Ureter (tissue), 1 donor: ENCODE results near the gene SRRM5. TPM values are rescaled to one million over a fixed set of nuclear protein-coding genes. Genes with fewer than 3 reads are reported as not detected.
A peak's percentile ranks its signal among the peaks of the same experiment; 100 is the strongest.
"Not testable (repeated sequence)": the region's sequence is repeated elsewhere in the genome, so short reads cannot be mapped to it uniquely, and the experiment has no call there.

ENCODE experiments used
- DNase-seq: peaks from one replicate; pipeline ENCODE4 v3.0.0-alpha.2; 2020; ENCODE audit warnings: low spot score
- total RNA-seq: library from RNA; stranded (reverse); gene quantifications from one replicate; pipeline ENCODE4 v1.2.4, GENCODE V29; 2023
- donor health status: DM: yes; HTN: yes; CAD: no.

Gene SRRM5
- total RNA-seq, 1 donor from 2014 or later, result 1.0 TPM

DNA sequence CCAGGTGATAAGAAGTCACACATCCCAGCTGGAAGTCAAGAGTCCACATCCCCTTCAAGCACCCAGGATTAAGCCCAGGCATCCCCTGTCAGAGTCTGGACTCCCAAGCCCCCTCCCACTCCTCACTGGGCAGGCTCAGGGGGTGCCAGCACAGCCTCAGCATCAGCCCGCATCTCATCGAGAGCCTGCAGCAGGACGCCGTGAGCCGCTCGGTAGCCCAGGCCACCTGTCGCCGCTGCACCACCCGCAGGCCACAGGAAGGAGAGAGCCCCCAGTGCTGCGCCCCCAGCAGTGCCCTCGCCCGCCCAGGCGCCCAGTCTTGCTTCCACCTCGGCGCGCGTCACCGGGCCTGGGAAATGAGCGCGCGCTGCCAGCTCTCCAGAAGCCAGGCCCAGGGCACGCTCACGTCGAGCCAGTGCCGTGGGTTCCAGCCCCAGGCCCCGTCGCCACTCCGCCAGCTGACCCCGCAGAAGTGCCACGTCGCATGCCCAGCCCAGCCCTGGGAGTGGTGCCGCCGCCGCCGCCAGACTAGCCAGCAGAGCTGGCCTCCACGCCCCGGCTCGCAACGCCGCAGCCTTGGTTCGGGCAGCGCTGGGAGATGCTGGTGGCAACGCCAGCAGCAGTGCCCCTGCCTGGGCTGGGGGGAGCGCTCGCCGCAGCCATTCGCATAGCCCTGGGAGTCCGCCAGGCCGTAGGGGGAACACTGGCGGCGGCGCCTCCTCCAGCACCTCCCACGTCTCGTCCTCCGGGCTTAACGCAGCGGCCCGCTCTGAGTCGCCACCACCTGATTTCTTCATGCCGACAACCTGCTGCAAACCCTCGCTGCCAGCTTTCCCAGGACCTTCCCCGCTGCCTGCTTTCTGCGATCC is 19.8 kb upstream of the SRRM5 start:
- no peak for DNase-seq

- no peak for DNase-seq
Measured at GRCh38 chr19:43592800-43593350, 19.0 kb upstream of the SRRM5 start.

GRCh38 chr19:43594081-43594697 is 17.7 kb upstream of the SRRM5 start:
- DNase-seq, result no peak

DNA sequence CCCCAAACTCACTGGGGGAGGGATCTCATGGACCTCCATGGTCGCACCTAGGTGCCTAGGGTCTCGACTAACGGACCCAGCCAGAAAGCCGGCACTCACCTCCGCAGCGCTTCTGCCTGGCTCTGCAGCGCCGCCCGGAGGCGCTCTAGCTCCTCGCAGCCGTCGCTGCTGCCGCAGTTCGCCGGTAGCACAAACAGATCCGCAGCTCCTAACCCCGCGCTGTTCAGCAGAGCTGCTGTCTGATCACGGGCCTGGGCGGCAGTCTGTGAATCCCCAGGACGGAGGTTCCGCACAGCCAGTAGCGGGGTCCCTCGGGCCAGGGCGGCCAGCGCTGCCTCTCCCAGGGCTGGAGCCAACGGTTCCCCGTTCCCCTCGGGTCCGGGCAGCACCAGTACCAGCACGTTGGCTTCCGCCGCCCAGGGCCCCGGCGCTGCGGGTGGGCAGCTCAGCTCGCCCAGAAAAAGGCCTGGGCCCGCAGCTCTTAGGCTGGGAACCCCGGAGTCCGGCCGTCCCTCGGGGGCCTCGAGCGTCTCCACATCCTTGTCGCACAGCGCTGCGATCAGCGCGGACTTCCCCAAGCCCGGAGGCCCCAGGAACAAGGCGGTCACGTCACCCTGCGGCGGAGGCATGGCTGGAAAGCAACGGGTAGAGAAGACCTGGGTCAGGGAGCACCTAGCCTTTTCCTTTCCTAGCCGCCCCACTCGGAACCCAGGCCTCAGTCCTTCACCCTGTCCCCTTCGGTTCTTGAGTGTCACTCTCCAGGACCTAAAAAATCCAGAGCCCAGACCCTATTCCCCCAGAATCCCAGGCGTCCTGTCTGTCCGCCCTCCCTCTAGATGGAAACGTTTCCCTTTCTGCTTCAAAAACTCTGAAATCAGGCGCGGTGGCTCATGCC is 16.9 kb upstream of the SRRM5 start:
- peak; percentile 62 for DNase-seq

DNA sequence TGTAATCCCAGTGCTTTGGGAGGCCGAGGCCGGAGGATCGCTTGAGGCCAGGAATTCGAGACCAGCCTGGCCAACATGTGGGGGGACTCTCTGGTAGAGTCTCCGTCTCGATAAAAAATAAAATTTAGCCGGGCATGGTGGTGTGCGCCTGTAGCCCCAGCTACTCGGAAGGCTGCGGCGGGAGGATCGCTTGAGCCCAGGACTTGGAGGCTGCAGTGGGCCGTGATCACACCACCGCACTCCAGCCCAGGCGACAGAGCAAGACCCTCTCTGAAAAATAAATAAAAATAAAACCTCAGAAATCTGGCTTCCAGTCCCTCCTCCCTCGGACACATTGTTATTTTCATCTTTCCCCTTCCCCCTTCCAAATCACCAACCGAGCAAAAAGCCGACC is 16.3 kb upstream of the SRRM5 start:
- DNase-seq, result no peak

GRCh38 chr19:43595999-43596841 is 15.7 kb upstream of the SRRM5 start, which contains the start of the genes IRGQ and ZNF576:
IRGQ (minus strand) TSS chr19:43596134; CDS start chr19:43595338, 796 bp downstream.
ZNF576 (plus strand) TSS chr19:43596595; CDS start chr19:43597109, 514 bp downstream.
- DNase-seq, result peak; percentile 100

DNA sequence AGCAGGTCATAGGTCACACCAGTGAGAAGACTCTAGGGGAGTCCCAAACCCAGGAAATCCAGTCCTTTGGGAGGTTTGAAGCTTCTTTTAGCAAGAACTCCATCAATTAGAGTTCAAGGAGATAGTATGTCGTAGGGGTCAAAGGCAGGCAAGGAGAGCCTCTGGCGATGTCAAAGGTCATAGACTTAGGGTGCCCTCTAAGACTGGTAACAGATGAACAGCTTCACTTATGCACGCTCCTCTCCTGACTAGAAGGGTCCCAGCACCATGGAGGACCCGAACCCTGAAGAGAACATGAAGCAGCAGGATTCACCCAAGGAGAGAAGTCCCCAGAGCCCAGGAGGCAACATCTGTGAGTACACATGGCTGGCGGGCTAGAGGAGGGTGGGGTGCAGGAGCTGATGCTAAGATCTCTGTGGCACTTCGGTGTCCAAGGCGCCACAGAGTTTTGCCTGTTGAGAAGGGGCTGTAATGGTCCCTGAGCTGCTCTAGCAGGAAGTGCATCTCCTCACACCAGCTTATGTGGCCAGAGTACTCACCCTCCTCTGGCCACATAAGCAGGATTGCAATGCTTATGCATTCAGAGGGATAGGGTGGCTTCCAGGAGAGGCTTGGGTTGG is 14.9 kb upstream of the SRRM5 start:
- DNase-seq, result no peak

GRCh38 chr19:43597876-43598275 is 14.0 kb upstream of the SRRM5 start:
- no peak for DNase-seq

DNA sequence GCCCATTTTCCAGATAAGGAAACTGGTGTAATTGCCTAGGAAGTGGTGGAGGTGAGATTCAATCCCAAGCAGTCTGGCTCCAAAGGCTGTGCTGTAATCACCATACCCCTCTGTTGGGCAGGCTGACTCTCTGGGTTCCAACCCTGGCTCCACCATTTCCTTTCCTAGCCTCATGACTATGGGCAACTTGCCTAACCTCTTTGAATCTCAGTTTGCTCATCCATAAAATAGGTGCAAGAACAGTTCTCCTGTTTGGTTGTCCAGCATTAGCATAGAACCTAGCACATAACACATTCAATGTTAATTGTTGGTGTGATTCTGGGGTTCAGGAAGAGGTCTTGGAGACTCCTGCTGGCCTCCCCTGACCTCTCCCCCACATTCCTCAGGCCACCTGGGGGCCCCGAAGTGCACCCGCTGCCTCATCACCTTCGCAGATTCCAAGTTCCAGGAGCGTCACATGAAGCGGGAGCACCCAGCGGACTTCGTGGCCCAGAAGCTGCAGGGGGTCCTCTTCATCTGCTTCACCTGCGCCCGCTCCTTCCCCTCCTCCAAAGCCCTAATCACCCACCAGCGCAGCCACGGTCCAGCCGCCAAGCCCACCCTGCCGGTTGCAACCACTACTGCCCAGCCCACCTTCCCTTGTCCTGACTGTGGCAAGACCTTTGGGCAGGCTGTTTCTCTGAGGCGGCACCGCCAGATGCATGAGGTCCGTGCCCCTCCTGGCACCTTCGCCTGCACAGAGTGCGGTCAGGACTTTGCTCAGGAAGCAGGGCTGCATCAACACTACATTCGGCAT is 13.2 kb upstream of the SRRM5 start:
- DNase-seq, result no peak

GRCh38 chr19:43599635-43600295 is 12.1 kb upstream of the SRRM5 start:
- no peak for DNase-seq

DNA sequence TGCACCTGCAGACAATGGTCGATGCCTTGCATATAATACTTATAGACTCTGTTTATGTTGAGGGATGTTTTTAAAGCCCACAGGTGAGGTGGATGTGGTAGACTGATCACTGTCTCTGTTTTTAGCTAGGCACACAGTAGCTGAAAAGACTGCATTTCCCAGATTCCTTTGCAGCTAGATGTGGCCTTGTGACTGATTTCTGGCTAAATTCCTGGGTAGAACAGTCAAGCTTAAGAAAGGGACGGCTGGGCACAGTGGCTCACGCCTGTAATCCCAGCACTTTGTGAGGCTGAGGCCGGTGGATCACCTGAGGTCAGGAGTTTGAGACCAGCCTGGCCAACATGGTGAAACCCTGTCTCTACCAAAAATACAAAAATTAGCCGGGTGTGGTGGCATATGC is 11.6 kb upstream of the SRRM5 start:
- DNase-seq, result not testable (repeated sequence)

DNA sequence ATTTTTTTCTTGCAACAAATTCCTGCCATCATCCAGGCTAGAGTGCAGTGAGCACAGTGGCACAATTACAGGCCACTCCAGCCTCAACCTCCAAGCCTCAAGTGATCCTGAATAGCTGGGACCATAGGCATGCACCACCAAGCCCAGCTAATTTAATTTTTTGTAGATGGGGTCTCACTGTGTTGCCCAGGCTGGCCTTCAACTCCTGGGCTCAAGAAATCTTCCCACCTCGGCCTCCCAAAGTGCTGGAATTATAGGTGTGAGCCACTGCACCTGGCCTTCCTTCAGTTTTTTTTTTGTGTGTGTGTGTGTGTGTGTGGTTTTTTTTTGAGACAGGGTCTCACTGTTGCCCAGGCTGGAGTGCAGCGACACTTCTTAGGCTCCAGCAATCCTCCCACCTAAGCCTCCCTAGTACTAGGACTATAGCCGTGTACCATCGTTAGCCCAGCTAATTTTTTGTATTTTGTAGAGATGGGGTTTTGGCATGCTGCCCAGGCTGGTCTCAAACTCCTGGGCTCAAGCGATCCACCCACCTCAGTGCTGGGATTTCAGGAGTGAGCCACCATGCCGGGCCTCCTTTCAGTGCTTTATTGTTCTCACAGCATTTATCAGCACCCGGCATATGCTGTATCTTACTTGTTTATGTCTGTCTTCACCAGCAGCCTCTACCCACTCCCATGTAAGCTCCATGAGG is 5.9 kb upstream of the SRRM5 start:
- DNase-seq, result no peak

DNA sequence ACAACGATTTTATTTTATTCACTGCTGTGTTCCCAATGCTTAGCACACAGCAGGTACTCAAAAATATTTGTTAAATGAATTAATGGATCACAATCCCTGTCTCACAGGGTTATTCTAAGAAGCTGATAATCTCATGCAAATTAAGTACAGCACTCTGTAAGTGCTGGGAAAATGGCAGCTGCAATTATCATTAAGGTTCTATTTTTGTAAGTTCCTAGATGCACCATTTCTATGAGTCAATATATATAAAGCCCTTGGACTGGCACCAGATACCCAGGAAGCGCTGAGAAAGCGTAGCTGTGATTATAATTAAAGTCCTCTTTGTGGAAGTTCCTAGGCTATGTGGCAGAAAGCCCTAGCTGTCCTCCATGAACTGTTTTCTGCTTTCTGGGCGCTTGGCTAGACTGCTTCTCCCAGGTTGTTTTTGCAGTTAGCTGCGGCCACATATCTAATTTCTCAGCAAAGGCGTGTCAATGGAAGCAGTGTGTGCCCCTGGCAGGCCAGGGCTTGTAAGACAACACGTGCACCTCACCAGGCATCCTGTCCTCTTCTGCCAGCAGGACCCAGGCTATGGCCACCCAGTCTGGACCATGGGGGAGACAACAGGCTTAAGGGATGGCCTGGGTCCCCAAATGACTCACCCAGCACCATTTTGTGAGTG is 5.2 kb upstream of the SRRM5 start:
- DNase-seq, result no peak

DNA sequence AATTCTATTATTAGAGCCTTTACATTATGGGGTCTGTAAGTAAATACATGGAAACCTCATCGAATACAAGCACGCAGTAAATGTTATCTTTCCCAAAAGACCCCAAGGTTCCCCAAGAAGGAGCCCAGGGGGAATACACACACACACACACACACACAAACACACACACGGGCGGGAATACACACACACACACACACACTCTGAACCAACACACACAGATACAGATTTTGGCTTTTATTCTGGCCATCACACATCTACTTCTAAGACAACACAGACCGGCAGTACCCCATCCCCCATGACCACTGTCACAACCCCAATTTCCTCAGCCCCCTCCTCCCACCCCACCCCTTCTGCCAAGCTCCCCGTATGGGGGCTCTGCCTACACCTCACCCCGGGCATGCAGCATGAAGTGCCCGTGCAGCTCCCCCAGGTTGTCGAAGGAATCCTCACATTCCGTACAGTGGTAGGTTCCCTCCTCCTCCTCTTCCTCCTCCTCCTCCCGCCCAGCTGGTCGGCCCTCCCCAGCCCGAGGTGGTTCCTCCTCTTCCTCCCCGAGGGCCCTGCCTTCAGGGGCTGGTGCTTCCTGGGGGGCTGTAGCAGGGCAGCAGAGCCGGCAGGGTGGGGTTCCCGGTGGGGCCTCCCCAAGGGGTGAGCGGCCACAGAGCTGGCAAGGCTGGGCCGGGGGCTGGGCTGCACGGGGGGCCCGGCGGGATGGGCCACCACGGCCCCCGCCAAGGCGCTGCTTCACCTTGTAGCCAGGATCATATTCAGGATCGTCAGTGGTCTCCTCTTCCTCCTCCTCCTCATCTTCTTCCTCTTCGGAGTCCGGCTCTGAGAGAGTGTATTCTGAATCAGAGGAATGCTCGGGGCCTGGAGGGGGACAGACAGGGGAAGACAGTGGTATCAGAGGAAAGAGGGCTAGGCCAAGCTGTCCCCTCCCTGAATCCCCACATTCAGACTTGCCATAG is 4.4 kb upstream of the SRRM5 start:
- DNase-seq, result no peak

DNA sequence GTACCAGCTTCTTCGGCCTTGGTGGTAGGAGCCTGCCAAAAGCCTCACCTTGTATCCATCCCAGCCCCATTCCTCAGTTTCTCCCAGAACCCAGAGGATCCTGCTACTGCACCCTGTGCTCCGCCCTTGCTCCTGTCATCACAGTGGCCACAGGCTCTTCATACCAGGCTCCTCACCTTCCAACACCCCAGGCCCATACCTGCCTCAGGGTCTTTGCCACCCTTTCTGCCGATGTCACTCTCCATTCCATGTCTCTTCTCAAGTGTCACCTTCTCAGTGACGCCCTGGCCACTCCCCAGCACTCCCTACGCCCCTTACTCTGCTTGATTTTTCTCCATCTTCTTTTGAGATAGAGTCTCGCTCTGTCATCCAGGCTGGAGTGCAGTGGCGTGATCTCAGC is 2.0 kb upstream of the SRRM5 start:
- no peak for DNase-seq

DNA sequence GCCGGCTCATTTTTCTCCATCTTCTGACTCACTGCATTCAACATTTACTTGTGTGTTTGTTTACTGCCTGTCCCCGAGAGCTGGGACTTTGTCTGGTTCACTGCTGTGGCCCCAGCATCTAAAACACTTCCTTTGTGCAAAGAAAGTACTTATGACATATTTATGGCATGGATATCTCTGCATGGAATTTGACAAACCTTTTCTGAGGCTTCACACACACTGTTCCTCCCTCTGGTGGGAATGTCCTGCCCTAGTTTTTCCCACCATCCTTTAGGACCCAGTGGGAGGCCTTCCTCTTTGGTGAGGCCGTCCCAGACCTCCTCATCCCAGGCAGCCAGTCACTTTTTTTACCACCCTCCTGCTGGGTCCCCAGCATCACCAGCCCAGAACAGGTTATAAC is 1.4 kb upstream of the SRRM5 start:
- DNase-seq, result no peak

- DNase-seq, result no peak
Measured at GRCh38 chr19:43612374-43612773, 486 bp downstream of the SRRM5 start.
